WTC11 (cell line): Measurements from ENCODE around the gene RABL3. TPM values are rescaled to one million over a fixed set of nuclear protein-coding genes. Genes with fewer than 3 reads are reported as not detected.
A peak's percentile ranks its signal among the peaks of the same experiment; 100 is the strongest.

Experiments
- ATAC-seq: fragments of 200-7000 bp; cut with Tn5 transposase; 2 replicates; pipeline ENCODE4 v1.10.0; 2021; ENCODE audit warnings: mild to moderate bottlenecking, moderate library complexity
- CTCF ChIA-PET: fragments of 300-600 bp; sonication (Branson Sonifier 250); formaldehyde crosslinking; loops from one replicate; lab custom pipeline; 2021; ENCODE audit warnings: antibody characterized with exemption; lab: Charles Lee
- POLR2A ChIA-PET: fragments of 350-600 bp; sonication (Branson Sonifier 250); formaldehyde crosslinking; loops from one replicate; lab custom pipeline; 2021; ENCODE audit warnings: antibody characterized with exemption; lab: Charles Lee
- DNase-seq: peaks from one replicate; pipeline ENCODE4 v3.0.0; 2021; ENCODE audit warnings: low spot score
- H3K27ac Mint-ChIP-seq: 2 replicates; pipeline ENCODE4 v1.8.0; 2021; ENCODE audit warnings: mixed read lengths
- H3K27me3 Mint-ChIP-seq: 2 replicates; pipeline ENCODE4 v1.8.0; 2021; ENCODE audit warnings: low read depth, mild to moderate bottlenecking, moderate library complexity, mixed read lengths
- H3K36me3 Mint-ChIP-seq: 2 replicates; pipeline ENCODE4 v1.8.0; 2021; ENCODE audit warnings: mixed read lengths
- H3K4me1 Mint-ChIP-seq: 2 replicates; pipeline ENCODE4 v1.8.0; 2022; ENCODE audit warnings: mixed read lengths
- H3K4me3 Mint-ChIP-seq: 2 replicates; pipeline ENCODE4 v1.8.0; 2021; ENCODE audit warnings: mild to moderate bottlenecking, moderate library complexity, mixed read lengths
- H3K9me3 Mint-ChIP-seq: 2 replicates; pipeline ENCODE4 v1.8.0; 2021; ENCODE audit warnings: mixed read lengths
- ELF4 ChIP-seq: sonication (generic); formaldehyde crosslinking; IDR thresholded peaks from 2 replicates; pipeline ENCODE4 v1.8.1; 2022; ENCODE audit warnings: low read depth, mild to moderate bottlenecking, moderate library complexity, missing genetic modification reagents
- FOXP1 ChIP-seq: sonication (generic); formaldehyde crosslinking; IDR thresholded peaks from 2 replicates; pipeline ENCODE4 v1.8.0; 2022; ENCODE audit warnings: missing genetic modification reagents, mild to moderate bottlenecking, moderate library complexity, borderline replicate concordance
- IRF2 ChIP-seq: sonication (generic); formaldehyde crosslinking; IDR thresholded peaks from 2 replicates; pipeline ENCODE4 v1.8.0; 2022; ENCODE audit warnings: low read depth, missing genetic modification reagents, borderline replicate concordance
- JUN ChIP-seq: sonication (generic); formaldehyde crosslinking; IDR thresholded peaks from 2 replicates; pipeline ENCODE4 v1.8.0; 2023; ENCODE audit warnings: mild to moderate bottlenecking, missing genetic modification reagents
- MXD4 ChIP-seq: fragments of 250-450 bp; sonication (Bioruptor Pico); IDR thresholded peaks from 2 replicates; pipeline ENCODE4 v1.8.0; 2021; ENCODE audit warnings: mild to moderate bottlenecking, moderate library complexity, borderline replicate concordance
- RORB ChIP-seq: fragments of 250-450 bp; sonication (Bioruptor Pico); IDR thresholded peaks from 2 replicates; pipeline ENCODE4 v1.9.0; 2021; ENCODE audit warnings: mild to moderate bottlenecking
- TEAD1 ChIP-seq: sonication (generic); formaldehyde crosslinking; IDR thresholded peaks from 2 replicates; pipeline ENCODE4 v1.8.0; 2022; ENCODE audit warnings: mild to moderate bottlenecking, missing genetic modification reagents
- total RNA-seq: library from RNA; stranded (reverse); gene quantifications from 3 replicates; pipeline ENCODE4 v1.2.3, GENCODE V29; 2021
- TF ChIP-seq, protein P1 (sequence below): sonication (generic); formaldehyde crosslinking; conservative IDR thresholded peaks from 2 replicates; pipeline ENCODE4 v1.8.1; 2023; ENCODE audit warnings: mild to moderate bottlenecking, low read depth, missing genetic modification reagents, moderate library complexity
- TF ChIP-seq, protein P2 (sequence below): sonication (generic); formaldehyde crosslinking; IDR thresholded peaks from 2 replicates; pipeline ENCODE4 v1.8.1; 2023; ENCODE audit warnings: mild to moderate bottlenecking, missing genetic modification reagents
- TF ChIP-seq, protein P3 (sequence below): sonication (generic); formaldehyde crosslinking; IDR thresholded peaks from 2 replicates; pipeline ENCODE4 v1.8.1; 2022; ENCODE audit warnings: low read depth, mild to moderate bottlenecking, moderate library complexity, missing genetic modification reagents, borderline replicate concordance
- TF ChIP-seq, protein P4 (sequence below): sonication (generic); formaldehyde crosslinking; IDR thresholded peaks from 2 replicates; pipeline ENCODE4 v1.8.1; 2022; ENCODE audit warnings: missing genetic modification reagents, borderline replicate concordance
- TF ChIP-seq, protein P5 (sequence below): sonication (generic); formaldehyde crosslinking; IDR thresholded peaks from 2 replicates; pipeline ENCODE4 v1.8.1; 2023; ENCODE audit warnings: mild to moderate bottlenecking, missing genetic modification reagents, moderate library complexity

Gene RABL3
- total RNA-seq, 1 experiment from 2014 or later = 18.2 TPM

DNA sequence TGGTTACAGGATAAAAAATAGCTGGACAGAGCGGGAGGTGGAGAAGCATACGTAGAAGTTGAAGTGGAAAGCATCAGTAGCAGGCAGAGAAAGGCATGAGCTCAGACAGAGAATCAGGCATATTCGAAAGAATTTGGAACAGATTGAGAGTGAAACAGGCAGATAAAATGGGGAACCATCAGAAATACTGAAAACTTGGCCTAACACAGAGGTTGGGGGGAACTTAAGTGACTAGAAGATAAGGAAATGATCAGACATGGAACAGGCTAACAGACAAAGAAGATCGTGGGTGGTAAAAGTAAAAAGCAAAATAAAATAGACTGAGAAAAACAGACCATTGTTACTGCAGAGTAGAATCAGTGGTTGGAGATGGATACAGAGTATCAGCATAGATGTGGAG is 33.1 kb upstream of the RABL3 start (continued):
- TF ChIP-seq, protein P1, sequence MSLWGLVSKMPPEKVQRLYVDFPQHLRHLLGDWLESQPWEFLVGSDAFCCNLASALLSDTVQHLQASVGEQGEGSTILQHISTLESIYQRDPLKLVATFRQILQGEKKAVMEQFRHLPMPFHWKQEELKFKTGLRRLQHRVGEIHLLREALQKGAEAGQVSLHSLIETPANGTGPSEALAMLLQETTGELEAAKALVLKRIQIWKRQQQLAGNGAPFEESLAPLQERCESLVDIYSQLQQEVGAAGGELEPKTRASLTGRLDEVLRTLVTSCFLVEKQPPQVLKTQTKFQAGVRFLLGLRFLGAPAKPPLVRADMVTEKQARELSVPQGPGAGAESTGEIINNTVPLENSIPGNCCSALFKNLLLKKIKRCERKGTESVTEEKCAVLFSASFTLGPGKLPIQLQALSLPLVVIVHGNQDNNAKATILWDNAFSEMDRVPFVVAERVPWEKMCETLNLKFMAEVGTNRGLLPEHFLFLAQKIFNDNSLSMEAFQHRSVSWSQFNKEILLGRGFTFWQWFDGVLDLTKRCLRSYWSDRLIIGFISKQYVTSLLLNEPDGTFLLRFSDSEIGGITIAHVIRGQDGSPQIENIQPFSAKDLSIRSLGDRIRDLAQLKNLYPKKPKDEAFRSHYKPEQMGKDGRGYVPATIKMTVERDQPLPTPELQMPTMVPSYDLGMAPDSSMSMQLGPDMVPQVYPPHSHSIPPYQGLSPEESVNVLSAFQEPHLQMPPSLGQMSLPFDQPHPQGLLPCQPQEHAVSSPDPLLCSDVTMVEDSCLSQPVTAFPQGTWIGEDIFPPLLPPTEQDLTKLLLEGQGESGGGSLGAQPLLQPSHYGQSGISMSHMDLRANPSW = no peak
- no peak for TF ChIP-seq JUN (CRISPR knock-in tag)
- TF ChIP-seq TEAD1 (CRISPR knock-in tag) = no peak
- TF ChIP-seq, protein P2, sequence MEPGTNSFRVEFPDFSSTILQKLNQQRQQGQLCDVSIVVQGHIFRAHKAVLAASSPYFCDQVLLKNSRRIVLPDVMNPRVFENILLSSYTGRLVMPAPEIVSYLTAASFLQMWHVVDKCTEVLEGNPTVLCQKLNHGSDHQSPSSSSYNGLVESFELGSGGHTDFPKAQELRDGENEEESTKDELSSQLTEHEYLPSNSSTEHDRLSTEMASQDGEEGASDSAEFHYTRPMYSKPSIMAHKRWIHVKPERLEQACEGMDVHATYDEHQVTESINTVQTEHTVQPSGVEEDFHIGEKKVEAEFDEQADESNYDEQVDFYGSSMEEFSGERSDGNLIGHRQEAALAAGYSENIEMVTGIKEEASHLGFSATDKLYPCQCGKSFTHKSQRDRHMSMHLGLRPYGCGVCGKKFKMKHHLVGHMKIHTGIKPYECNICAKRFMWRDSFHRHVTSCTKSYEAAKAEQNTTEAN (CRISPR knock-in tag) = no peak

DNA sequence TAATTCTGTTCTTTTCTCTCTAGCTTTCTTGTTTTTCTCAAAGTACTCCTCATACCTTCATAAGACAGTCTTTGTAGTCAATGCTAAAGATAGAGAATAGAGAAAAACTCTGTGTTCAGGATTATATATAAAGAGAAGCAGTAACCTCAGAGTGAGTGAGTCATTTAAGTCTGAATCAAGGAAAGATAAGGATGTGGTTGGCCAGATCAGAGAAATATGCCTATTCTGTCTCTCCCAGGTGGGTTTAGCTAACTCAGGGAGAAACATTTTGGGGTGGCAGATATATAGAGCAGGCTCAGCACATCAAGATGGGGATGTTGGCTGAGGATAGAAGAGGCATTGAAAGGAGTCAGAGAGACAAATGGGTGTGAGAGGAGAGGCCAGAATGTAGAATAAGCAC is 31.6 kb upstream of the RABL3 start:
- POLR2A ChIA-PET = no interaction called here
- no peak overlapping the region for H3K4me3 Mint-ChIP-seq
- CTCF ChIA-PET = no interaction called here
- no peak for DNase-seq
- no peaks in the 10 kb centered on the region for H3K27me3 Mint-ChIP-seq
- no peak overlapping the region for H3K27ac Mint-ChIP-seq
- peaks cover 26% of the 10 kb centered on the region for H3K4me1 Mint-ChIP-seq
- ATAC-seq = no peak
- H3K9me3 Mint-ChIP-seq = no peaks in the 10 kb centered on the region
- TF ChIP-seq, protein P3, sequence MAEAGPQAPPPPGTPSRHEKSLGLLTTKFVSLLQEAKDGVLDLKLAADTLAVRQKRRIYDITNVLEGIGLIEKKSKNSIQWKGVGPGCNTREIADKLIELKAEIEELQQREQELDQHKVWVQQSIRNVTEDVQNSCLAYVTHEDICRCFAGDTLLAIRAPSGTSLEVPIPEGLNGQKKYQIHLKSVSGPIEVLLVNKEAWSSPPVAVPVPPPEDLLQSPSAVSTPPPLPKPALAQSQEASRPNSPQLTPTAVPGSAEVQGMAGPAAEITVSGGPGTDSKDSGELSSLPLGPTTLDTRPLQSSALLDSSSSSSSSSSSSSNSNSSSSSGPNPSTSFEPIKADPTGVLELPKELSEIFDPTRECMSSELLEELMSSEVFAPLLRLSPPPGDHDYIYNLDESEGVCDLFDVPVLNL (CRISPR knock-in tag) = no peak
- no peak for TF ChIP-seq FOXP1 (CRISPR knock-in tag)
- TF ChIP-seq JUN (CRISPR knock-in tag) = no peak
- TF ChIP-seq MXD4 (CRISPR knock-in tag) = no peak
- TF ChIP-seq, protein P4, sequence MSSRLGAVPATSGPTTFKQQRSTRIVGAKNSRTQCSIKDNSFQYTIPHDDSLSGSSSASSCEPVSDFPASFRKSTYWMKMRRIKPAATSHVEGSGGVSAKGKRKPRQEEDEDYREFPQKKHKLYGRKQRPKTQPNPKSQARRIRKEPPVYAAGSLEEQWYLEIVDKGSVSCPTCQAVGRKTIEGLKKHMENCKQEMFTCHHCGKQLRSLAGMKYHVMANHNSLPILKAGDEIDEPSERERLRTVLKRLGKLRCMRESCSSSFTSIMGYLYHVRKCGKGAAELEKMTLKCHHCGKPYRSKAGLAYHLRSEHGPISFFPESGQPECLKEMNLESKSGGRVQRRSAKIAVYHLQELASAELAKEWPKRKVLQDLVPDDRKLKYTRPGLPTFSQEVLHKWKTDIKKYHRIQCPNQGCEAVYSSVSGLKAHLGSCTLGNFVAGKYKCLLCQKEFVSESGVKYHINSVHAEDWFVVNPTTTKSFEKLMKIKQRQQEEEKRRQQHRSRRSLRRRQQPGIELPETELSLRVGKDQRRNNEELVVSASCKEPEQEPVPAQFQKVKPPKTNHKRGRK = no peak
- TF ChIP-seq, protein P1 = no peak
- TF ChIP-seq RORB (CRISPR knock-in tag) = no peak
- TF ChIP-seq IRF2 (CRISPR knock-in tag) = no peak
- TF ChIP-seq, all 79 proteins: peak for 0
- peaks cover 15% of the 10 kb centered on the region for H3K36me3 Mint-ChIP-seq

DNA sequence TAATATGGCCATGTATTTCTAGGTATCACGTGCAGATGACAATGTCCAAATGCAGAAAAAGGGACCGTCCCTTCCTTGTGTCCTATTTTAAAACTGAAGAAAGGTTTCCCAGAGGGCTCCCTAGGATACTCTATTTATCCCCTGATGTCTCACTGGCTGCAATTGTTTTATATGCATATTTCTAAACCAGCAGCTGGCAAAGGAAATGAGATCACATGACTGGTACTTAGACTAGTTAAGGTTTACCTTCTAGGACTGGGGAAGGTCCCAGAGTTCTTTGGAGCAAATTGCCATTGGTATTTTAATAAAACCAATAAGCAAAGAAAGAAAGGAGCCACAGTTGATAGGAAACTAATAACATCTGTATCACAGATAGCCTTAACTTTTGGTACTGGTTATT is 29.8 kb upstream of the RABL3 start:
- ChIA-PET POLR2A (interaction anchor here (0.8 kb wide), 1 partner anchor 30 kb away, joined by 3 read pairs; the partner anchor contains the start of genes GTF2E1 and RABL3), CTCF (interaction anchor here (1.0 to 1.3 kb wide), 2 partner anchors 23 kb away, joined by 3 to 4 read pairs; no protein-coding TSS in a partner anchor)
- DNase-seq (no peak), ATAC-seq (no peak)
- TF ChIP-seq, protein P5, sequence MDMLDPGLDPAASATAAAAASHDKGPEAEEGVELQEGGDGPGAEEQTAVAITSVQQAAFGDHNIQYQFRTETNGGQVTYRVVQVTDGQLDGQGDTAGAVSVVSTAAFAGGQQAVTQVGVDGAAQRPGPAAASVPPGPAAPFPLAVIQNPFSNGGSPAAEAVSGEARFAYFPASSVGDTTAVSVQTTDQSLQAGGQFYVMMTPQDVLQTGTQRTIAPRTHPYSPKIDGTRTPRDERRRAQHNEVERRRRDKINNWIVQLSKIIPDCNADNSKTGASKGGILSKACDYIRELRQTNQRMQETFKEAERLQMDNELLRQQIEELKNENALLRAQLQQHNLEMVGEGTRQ (CRISPR knock-in tag) = peak; percentile 61
- TF ChIP-seq ELF4 (CRISPR knock-in tag) = no peak
- Mint-ChIP-seq H3K4me3 (no peak overlapping the region), H3K36me3 (peaks cover 11% of the 10 kb centered on the region), H3K9me3 (no peaks in the 10 kb centered on the region), H3K27me3 (no peaks in the 10 kb centered on the region), H3K4me1 (peaks cover 41% of the 10 kb centered on the region), H3K27ac (peak overlapping the region; percentile 30; the same call in 1 of the 2 replicates)
